Measurements from ENCODE around the gene GPC1. TPM values are rescaled to one million over a fixed set of nuclear protein-coding genes. Genes with fewer than 3 reads are reported as not detected.
"Not testable (repeated sequence)": the region's sequence is repeated elsewhere in the genome, so short reads cannot be mapped to it uniquely, and the experiment has no call there.

Gene GPC1
- total RNA-seq (67.8 and 218 TPM in 2 replicates), polyA plus RNA-seq (113 and 147 TPM in 2 replicates), polyA minus RNA-seq (ENCODE audit: low replicate concordance) (103 and 179 TPM in 2 replicates)
- 218 and 275 TPM in 2 replicates for polyA plus RNA-seq (2012)

GRCh38 chr2:240435457-240435947 lies at the start of gene GPC1:
TSS of gene GPC1 (plus strand) at chr2:240435663. CDS start at chr2:240435919, 256 bp downstream.
- Histone ChIP-seq H4K20me1 (ENCODE audit: control insufficient read depth, extremely low read depth, insufficient read depth, low read length) (no peaks in the 10 kb centered on the region), H3K4me1 (ENCODE audit: control insufficient read depth, extremely low read depth, insufficient read depth, low read length) (peaks cover 21% of the 10 kb centered on the region), H3K27ac (ENCODE audit: insufficient read depth, low read length) (peak within 1 kb of the TSS; percentile 88), H3K4me3 (replicated peaks in 1 of 4; ENCODE audit: control extremely low read depth in 1 of 4, insufficient read depth in 1 of 4, low read depth in 3 of 4, low read length in 4 of 4) (peak within 1 kb of the TSS; percentile 77 to 82 (median 80)), H3K27me3 (ENCODE audit: control insufficient read depth, insufficient read depth, low read length) (no peaks in the 10 kb centered on the region), H3K4me2 (ENCODE audit: extremely low read depth, insufficient read depth, low read length) (peak within 1 kb of the TSS; percentile 97), H3K9me3 (ENCODE audit: control insufficient read depth, insufficient read depth, low read depth, low read length) (no peaks in the 10 kb centered on the region), H3K79me2 (ENCODE audit: control insufficient read depth, insufficient read depth, low read length) (peaks cover 43% of the 10 kb centered on the region), H2AFZ (ENCODE audit: low read length) (no peak within 1 kb of the TSS), H3K36me3 (ENCODE audit: control insufficient read depth, insufficient read depth, low read length) (peaks cover 3% of the 10 kb centered on the region), H3K9ac (ENCODE audit: insufficient read depth, low read length) (peak within 1 kb of the TSS; percentile 92)
- TF ChIP-seq EZH2 (IDR thresholded peaks at IDR 0.05; ENCODE audit: low read length, missing control alignments) (no peak), CTCF (conservative IDR thresholded peaks at IDR 0.05 in 1 of 2, IDR thresholded peaks at IDR 0.05 in 1 of 2; ENCODE audit: low read depth in 1 of 2, low read length in 2 of 2) (no peak)
- DNase-seq (ENCODE audit: low read depth in 2 of 2) = peak; percentile 75 to 79

- H2AFZ ChIP-seq (ENCODE audit: low read length) = no peak overlapping the region
- no peak overlapping the region for H3K4me3 ChIP-seq (replicated peaks in 1 of 4; ENCODE audit: control extremely low read depth in 1 of 4, insufficient read depth in 1 of 4, low read depth in 3 of 4, low read length in 4 of 4)
- H3K9ac ChIP-seq (ENCODE audit: insufficient read depth, low read length) = no peak overlapping the region
- TF ChIP-seq CTCF (conservative IDR thresholded peaks at IDR 0.05 in 1 of 2, IDR thresholded peaks at IDR 0.05 in 1 of 2; ENCODE audit: low read depth in 1 of 2, low read length in 2 of 2) (no peak), EZH2 (IDR thresholded peaks at IDR 0.05; ENCODE audit: low read length, missing control alignments) (no peak)
- no peaks in the 10 kb centered on the region for H4K20me1 ChIP-seq (ENCODE audit: control insufficient read depth, extremely low read depth, insufficient read depth, low read length)
- H3K4me1 ChIP-seq (ENCODE audit: control insufficient read depth, extremely low read depth, insufficient read depth, low read length) = peaks cover 11% of the 10 kb centered on the region
- no peaks in the 10 kb centered on the region for H3K36me3 ChIP-seq (ENCODE audit: control insufficient read depth, insufficient read depth, low read length)
- H3K4me2 ChIP-seq (ENCODE audit: extremely low read depth, insufficient read depth, low read length) = no peak overlapping the region
- no peak overlapping the region for H3K27ac ChIP-seq (ENCODE audit: insufficient read depth, low read length)
- no peaks in the 10 kb centered on the region for H3K79me2 ChIP-seq (ENCODE audit: control insufficient read depth, insufficient read depth, low read length)
- no peak for DNase-seq (ENCODE audit: low read depth in 2 of 2)
- no peaks in the 10 kb centered on the region for H3K9me3 ChIP-seq (ENCODE audit: control insufficient read depth, insufficient read depth, low read depth, low read length)
- H3K27me3 ChIP-seq (ENCODE audit: control insufficient read depth, insufficient read depth, low read length) = no peaks in the 10 kb centered on the region
Observed at GRCh38 chr2:240386326-240386725, 49.1 kb upstream of the GPC1 start.

GRCh38 chr2:240386743-240387142 lies 48.7 kb upstream of the GPC1 start:
- H3K4me1 ChIP-seq (ENCODE audit: control insufficient read depth, extremely low read depth, insufficient read depth, low read length) = peaks cover 11% of the 10 kb centered on the region
- not testable (repeated sequence) for H3K27me3 ChIP-seq (ENCODE audit: control insufficient read depth, insufficient read depth, low read length); H2AFZ ChIP-seq (ENCODE audit: low read length); H3K36me3 ChIP-seq (ENCODE audit: control insufficient read depth, insufficient read depth, low read length); H4K20me1 ChIP-seq (ENCODE audit: control insufficient read depth, extremely low read depth, insufficient read depth, low read length); H3K79me2 ChIP-seq (ENCODE audit: control insufficient read depth, insufficient read depth, low read length); H3K4me2 ChIP-seq (ENCODE audit: extremely low read depth, insufficient read depth, low read length); H3K9me3 ChIP-seq (ENCODE audit: control insufficient read depth, insufficient read depth, low read depth, low read length); H3K4me3 ChIP-seq (replicated peaks in 1 of 4; ENCODE audit: control extremely low read depth in 1 of 4, insufficient read depth in 1 of 4, low read depth in 3 of 4, low read length in 4 of 4); DNase-seq (ENCODE audit: low read depth in 2 of 2); H3K9ac ChIP-seq (ENCODE audit: insufficient read depth, low read length)
- H3K27ac ChIP-seq (ENCODE audit: insufficient read depth, low read length) = peak overlapping the region; percentile 70

All from fibroblast of lung (primary cell).